IMR-90 (cell line): ENCODE data around the gene PRKAG2. TPM values are rescaled to one million over a fixed set of nuclear protein-coding genes. Genes with fewer than 3 reads are reported as not detected.

Experiments used
- polyA plus RNA-seq, 3 experiments: library from polyadenylated mRNA; depleted of rRNA; stranded (reverse); fragments of >200 nt; gene quantifications; 2 replicates each; pipeline ENCODE4 v1.2.3, GENCODE V29; 2012; ENCODE audit warnings: low replicate concordance in 1 of 3
- total RNA-seq: library from RNA; depleted of rRNA; stranded (reverse); fragments of >200 nt; gene quantifications from 2 replicates; pipeline ENCODE4 v1.2.3, GENCODE V29; 2012
- TF ChIP-seq, protein P1 (sequence below): fragments of 150-350 bp; IDR thresholded peaks from 2 replicates; pipeline ENCODE4 v1.6.1; 2017; ENCODE audit warnings: mild to moderate bottlenecking, antibody characterized with exemption, low read length, low read depth

PRKAG2 gene
- total and polyA plus RNA-seq, 2 of the 4 experiments (the other 2 are of a cell fraction), result 15.4 to 21.6 TPM

DNA sequence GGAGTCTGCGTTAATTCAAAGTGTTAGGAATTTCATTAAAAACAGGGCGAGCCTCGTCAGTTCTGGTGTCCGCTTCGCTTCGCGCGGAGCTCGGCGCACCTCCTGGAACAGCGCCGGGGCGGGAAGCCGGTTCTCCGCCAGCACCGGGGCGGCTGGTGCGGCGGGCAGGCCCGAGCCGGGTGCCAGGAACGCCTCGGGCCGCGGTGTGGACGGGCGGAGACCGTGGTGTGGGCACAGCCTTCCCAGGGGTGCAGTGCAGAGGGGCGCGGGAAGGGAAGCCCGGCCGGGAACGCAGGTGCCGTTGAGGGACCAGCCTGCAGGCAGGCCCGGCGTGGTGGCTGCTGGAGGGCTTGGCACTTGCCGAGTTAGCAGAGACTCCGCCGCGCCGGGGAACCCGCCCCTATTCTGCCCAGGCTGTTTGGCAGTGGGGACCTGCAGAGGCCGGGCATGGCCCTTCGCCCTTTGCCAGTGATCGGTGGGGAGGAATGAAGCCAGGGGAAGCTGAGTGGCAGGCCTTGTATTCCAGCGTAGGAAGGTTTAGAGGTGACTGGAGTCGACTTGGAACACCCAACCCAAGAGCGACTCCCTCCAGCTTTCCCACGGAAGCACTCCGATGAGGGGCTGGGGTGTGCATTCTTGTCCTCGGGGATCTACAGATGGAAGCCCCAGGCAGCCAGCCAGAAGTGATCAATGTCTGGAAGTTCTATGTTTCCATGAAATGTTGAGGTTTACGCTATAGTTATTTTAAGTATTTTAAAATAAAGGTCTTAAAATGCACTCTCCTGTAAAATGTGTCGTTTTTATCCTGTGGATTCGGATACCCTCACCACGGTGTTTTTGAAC lies 356.3 kb downstream of the PRKAG2 start (continued):
- TF ChIP-seq, protein P1, sequence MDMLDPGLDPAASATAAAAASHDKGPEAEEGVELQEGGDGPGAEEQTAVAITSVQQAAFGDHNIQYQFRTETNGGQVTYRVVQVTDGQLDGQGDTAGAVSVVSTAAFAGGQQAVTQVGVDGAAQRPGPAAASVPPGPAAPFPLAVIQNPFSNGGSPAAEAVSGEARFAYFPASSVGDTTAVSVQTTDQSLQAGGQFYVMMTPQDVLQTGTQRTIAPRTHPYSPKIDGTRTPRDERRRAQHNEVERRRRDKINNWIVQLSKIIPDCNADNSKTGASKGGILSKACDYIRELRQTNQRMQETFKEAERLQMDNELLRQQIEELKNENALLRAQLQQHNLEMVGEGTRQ, result no peak
